ENCODE results near the gene FBXW2.

The FBXW2 gene

GRCh38 chr9:120715389-120715924 is 77.8 kb downstream of the FBXW2 start:
- no peak for DNase-seq (ENCODE audit: low spot score)
- in situ Hi-C loops (cut with MboI; ENCODE audit: low pct_unique_long_range_greater_than_20kb, low sequenced_read_pairs, unreplicated experiment) = no loop called here
- no peak for TF ChIP-seq CTCF (IDR thresholded peaks at IDR 0.05; ENCODE audit: extremely low read depth, insufficient read depth, missing control alignments)

GRCh38 chr9:120714846-120715388 is 78.3 kb downstream of the FBXW2 start:
- DNase-seq (ENCODE audit: low spot score) = no peak
- no peak for TF ChIP-seq CTCF (IDR thresholded peaks at IDR 0.05; ENCODE audit: extremely low read depth, insufficient read depth, missing control alignments)
- in situ Hi-C loops (cut with MboI; ENCODE audit: low pct_unique_long_range_greater_than_20kb, low sequenced_read_pairs, unreplicated experiment) = no loop called here

- in situ Hi-C loops (cut with MboI; ENCODE audit: low pct_unique_long_range_greater_than_20kb, low sequenced_read_pairs, unreplicated experiment) = no loop called here
- DNase-seq (ENCODE audit: low spot score) = peak; percentile 99
Measured at GRCh38 chr9:120714088-120714845, 78.9 kb downstream of the FBXW2 start, which contains the start of gene MEGF9. Gene MEGF9, minus strand, starts transcription at chr9:120714470. Its CDS starts 112 bp downstream, at chr9:120714358.

GRCh38 chr9:120713257-120714087 is 79.7 kb downstream of the FBXW2 start:
- TF ChIP-seq CTCF (IDR thresholded peaks at IDR 0.05; ENCODE audit: extremely low read depth, insufficient read depth, missing control alignments) = no peak
- DNase-seq (ENCODE audit: low spot score) = peak; percentile 42
- in situ Hi-C loops (cut with MboI; ENCODE audit: low pct_unique_long_range_greater_than_20kb, low sequenced_read_pairs, unreplicated experiment) = no loop called here

More at GRCh38 chr9:120714088-120714845, 78.9 kb downstream of the FBXW2 start, which contains the start of gene MEGF9:
- peak; percentile 11 for TF ChIP-seq CTCF (IDR thresholded peaks at IDR 0.05; ENCODE audit: extremely low read depth, insufficient read depth, missing control alignments)

- no peak for DNase-seq (ENCODE audit: low spot score)
- in situ Hi-C loops (cut with MboI; ENCODE audit: low pct_unique_long_range_greater_than_20kb, low sequenced_read_pairs, unreplicated experiment) = no loop called here
- TF ChIP-seq CTCF (IDR thresholded peaks at IDR 0.05; ENCODE audit: extremely low read depth, insufficient read depth, missing control alignments) = no peak
Measured at GRCh38 chr9:120712539-120713031, 80.6 kb downstream of the FBXW2 start.

All from GM13977 (cell line).